Sigmoid colon (tissue), 4 donors: ENCODE measurements around the gene LRP1B.

Experiments used
- EP300 ChIP-seq, 4 donors: sonication (generic); formaldehyde crosslinking; IDR thresholded peaks; one replicate each; pipeline ENCODE4 v1.6.1; 2017; ENCODE audit warnings: antibody characterized with exemption in 4 of 4
- POLR2A ChIP-seq, 2 donors: fragments of 450-650 bp; IDR thresholded peaks; one replicate each; pipeline ENCODE4 v1.6.1; 2016; ENCODE audit warnings: antibody characterized with exemption in 2 of 2, mild to moderate bottlenecking in 2 of 2, moderate library complexity in 2 of 2
- TF ChIP-seq, protein P1 (sequence below), 4 experiments: fragments of 450-650 bp in 3 of 4; fragments of 200-600 bp in 1 of 4; IDR thresholded peaks; one replicate each; pipeline ENCODE4 v1.5.1; 2016 to 2019; ENCODE audit warnings: antibody characterized with exemption in 4 of 4, mild to moderate bottlenecking in 3 of 4, moderate library complexity in 2 of 4

DNA sequence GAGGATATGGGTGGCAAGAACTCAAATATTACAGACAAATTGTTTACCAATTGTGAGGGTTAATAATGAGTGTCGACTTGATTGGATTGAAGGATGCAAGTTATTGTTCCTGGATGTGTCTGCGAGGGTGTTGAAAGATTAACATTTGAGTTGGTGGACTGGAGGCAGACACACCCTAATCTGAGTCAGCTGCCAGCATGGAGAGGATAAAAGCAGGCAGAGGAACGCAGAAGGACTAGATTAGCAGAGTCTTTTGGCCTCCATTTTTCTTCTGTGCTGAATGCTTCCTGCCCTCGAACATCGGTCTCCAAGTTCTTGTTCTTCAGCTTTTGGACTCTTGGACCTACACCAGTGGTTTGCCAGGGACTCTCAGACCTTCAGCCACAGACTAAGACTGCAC is 1503.7 kb downstream of the LRP1B start:
- TF ChIP-seq POLR2A (IDR thresholded peaks at IDR 0.05) (no peak), EP300 (IDR thresholded peaks at IDR 0.05) (no peak)
- TF ChIP-seq, protein P1, sequence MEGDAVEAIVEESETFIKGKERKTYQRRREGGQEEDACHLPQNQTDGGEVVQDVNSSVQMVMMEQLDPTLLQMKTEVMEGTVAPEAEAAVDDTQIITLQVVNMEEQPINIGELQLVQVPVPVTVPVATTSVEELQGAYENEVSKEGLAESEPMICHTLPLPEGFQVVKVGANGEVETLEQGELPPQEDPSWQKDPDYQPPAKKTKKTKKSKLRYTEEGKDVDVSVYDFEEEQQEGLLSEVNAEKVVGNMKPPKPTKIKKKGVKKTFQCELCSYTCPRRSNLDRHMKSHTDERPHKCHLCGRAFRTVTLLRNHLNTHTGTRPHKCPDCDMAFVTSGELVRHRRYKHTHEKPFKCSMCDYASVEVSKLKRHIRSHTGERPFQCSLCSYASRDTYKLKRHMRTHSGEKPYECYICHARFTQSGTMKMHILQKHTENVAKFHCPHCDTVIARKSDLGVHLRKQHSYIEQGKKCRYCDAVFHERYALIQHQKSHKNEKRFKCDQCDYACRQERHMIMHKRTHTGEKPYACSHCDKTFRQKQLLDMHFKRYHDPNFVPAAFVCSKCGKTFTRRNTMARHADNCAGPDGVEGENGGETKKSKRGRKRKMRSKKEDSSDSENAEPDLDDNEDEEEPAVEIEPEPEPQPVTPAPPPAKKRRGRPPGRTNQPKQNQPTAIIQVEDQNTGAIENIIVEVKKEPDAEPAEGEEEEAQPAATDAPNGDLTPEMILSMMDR (IDR thresholded peaks at IDR 0.05): no peak
